Dermis blood vessel endothelial cell (primary cell): ENCODE data around the gene CABLES1. TPM values are rescaled to one million over a fixed set of nuclear protein-coding genes. Genes with fewer than 3 reads are reported as not detected.
A peak's percentile ranks its signal among the peaks of the same experiment; 100 is the strongest.
"Not testable (repeated sequence)": the region's sequence is repeated elsewhere in the genome, so short reads cannot be mapped to it uniquely, and the experiment has no call there.

Source experiments
- DNase-seq: peaks from one replicate; pipeline ENCODE4 v3.0.0; 2010
- total RNA-seq: library from RNA; depleted of rRNA; stranded (reverse); fragments of >200 nt; gene quantifications from 2 replicates; pipeline ENCODE4 v1.2.3, GENCODE V29; 2014

CABLES1 gene
- total RNA-seq, 1 donor from 2014 or later = 38.5 TPM

- DNase-seq = peak; percentile 66
Observed at GRCh38 chr18:23270986-23271680, 135.8 kb downstream of the CABLES1 start.

DNA sequence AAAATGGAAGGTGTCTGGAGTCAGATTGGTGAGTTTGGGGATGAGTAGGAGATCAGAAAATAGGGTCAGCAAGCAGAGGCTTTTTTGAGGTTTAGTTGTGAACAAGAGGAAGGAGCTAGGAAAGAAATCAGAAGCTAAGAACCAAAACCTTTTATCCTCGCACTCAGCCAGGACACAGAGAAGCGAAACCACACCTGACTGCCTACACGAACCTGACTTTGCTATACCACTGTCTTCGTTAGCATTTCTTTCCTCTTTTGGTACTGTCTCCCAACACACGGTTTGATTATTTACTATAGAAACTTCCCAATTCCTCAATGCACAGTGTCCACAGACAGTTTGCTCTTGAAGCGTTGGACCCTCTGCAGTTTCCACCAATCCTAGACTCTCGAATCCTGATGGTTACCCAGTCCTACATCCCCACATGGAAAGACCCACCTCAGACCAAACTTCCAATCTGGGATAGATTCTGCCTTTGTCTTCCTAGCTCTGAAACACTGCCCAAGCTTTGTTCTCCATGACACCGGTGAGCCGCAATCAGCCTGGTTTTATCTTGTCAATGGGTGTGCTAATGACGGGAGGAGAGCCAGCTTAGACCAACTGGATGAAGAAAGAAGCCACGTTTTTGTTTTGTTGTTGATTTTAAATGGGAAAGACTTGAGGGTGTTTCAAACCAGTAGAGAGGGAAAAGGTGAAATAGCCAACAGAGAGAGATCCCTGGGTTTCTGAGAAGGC is 137.4 kb downstream of the CABLES1 start:
- no peak for DNase-seq

DNA sequence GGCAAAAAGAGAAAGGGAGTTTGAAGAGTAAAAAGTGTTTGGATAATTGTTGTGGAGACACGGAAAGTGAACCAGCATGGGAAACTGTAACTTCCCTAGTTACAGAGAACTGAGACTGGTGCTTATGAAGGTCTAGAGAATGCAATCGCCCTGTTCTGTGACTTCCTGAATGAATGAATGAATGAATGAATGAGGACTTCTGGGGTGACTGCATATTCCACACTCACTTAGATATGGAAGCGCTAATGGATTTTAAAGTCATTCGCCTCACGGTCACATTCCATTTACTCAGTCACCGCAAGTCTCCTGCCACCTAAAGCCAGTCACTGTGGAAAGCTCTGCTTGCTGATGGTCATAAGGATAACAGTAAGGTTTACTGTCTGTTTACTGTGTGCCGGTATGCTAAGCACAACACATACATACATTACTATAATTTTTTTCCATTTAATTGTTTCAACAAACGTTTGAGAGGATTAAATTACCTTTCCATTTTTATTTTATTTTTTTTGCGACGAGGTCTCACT is 138.2 kb downstream of the CABLES1 start:
- no peak for DNase-seq

DNA sequence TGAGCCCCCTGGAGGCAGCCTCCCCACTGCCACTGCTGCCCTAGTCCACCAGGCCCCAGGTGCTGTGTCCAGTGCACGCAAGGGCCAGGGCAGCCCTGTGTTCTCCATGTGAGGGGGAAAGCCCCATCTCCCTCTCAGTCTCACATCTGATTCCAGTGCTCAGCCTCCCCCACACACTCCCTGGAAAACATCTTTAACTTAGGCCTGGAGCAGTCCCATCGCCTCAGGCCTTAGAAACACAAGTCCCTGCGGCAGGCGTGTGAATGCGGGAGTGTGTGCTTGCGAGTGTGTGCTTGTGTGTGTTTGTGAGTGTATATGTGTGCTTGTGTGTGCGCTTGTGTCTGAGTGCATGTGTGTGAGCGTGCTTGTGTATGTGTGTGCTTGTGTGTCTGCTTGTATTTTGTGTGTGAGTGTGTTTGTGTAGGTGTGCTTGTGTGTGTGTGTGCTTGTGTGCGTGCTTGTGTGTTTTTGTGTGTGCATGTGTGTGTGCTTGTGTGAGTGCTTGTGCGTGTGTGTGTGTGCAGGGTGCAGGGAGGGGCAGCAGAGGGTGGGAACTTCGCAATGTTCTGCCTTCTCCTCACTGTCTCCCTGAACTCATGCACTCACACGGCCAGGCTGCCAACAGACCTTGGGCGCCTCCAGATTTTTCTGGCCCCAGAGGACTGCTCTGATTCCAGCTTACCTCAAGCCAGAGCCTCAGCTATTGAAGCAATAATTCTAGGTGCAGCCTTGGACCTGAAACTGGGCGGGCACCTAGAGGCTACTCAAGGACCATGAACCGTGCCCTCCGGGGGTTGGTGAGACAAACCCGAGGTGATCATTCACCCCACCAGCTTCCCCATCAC is 139.6 kb downstream of the CABLES1 start:
- no peak for DNase-seq

DNA sequence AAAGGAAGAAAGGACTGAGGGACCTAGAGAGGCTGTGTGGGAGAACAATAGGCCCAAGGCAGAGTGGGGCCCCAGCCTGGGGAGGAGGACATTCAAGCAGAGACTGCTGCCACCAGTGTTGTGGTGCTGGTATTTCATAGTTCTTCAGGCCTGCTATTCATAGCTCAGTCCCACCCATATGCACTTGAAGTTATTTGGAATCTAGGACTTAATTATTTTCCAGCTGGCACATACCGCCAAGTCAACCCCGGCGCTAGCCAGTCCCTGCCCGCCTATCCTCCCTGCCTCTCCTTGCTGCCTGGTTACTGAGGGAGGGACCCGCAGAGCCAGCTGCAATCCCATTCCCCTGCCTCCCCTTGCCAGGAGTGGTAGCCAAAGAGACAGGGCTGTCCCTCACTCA is 141.2 kb downstream of the CABLES1 start:
- no peak for DNase-seq

DNA sequence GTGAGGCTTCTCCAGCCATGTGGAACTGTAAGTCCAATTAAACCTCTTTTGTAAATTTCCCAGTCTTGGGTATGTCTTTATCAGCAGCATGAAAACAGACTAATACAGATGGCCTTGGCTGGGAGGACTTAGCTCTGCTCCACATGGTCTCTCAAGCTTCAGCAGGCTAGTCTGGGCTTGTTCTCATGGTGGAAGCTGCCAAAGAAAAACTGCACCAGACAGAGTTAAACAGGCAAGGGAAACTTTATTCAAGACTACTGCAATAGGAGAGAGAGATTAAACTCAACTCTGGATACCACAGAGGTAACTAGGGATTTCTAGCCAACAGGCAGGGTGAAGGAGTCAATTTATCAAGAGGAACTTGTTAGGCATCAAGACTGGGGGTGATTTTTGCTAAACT is 142.1 kb downstream of the CABLES1 start:
- no peak for DNase-seq

DNA sequence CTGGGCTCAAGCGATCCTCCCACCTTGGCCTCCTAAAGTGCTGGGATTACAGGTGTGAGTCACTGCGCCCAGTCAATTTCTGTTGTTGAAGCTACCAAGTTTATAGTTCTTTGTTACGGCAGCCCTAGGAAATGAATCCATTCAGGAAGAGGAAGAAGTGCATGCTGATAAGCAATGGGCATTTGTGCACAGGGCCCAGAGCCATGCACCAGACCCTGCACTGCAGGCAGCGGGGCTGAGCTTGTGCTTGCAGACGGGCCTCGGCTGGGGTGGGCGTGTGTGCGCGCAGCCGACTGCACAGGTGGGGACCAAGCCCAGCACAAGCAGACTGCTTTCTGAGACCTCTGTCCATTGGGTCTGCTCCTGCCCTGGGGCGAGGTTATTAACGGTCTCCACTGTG is 144.6 kb downstream of the CABLES1 start:
- DNase-seq = peak; percentile 88

DNA sequence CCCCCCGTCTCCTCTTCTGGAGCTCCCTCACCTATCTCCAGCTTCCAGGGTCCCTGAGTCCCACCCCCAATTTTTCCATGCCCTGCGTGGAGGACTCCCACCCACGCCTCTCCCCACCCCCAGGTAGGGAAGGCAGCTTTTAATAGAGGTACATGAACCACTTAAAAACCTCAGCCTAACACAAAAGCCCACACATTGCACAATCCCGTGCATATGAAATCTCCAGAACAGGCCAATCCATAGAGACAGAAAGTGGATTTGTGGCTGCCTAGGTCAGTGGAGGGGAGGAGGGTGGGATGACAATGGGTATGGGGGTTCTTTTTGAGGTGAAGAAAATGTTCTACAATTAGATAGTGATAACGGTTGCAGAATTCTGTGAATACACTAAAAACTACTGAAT is 145.6 kb downstream of the CABLES1 start:
- no peak for DNase-seq

- peak; percentile 85 for DNase-seq
Observed at GRCh38 chr18:23281626-23282436, 146.5 kb downstream of the CABLES1 start.

DNA sequence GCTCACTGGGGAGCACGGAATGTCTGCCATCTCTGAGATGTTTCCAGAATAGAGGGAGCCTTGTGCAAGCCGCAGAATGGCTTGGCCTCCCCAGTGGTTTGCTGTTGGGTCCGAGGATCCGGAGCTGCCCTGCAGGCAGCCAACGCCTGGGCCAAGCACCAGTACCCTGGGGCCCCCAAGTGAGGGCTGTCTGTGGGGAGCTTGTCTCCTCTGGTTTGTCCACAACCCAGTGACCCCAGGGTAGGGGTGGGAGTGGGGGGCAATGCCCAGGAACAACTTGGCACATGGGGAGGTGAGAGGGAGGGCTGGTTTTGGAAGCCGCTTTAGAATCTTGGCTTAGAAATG is 147.1 kb downstream of the CABLES1 start:
- DNase-seq = no peak

DNA sequence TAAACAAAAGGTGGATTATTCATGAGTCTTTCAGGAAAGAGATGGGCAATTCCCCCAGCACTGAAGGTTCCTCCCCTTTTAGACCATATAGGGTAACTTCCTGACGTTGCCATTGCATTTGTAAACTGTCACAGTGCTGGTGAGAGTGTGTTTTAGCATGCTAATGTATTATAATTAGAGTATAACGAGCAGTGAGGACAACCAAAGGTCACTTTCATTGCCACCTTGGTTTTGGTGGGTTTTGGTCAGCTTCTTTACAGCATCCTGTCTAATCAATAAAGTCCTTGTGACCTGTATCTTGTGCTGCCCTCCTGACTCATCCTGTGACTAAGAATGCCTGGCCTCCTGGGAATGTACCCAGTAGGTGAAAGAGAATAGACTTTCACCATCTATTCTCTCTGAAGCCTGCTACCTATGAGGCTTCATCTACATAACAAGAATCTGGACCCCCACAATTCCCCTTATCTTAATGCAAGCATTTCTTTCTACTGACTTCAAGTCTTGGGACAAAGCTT is 148.7 kb downstream of the CABLES1 start:
- DNase-seq = peak; percentile 52

DNA sequence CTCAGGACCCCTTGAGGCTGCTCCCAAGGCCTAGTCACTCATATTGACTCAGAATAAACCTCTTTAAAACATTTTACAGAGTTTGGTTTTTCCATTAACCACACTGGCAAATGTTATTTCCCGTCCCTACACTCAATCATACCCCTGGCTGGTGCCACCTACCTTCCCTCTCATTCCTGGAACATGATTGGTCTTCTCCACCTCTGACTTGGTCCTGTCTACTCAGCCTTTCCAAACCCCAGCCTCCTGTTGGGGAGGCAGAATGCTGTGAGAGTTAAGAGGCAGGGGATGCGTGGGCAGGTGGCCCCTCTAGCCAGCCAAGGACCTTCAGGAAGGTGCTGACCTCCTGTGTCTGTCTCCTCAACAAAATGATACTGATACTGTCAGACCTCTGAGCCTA is 149.3 kb downstream of the CABLES1 start:
- DNase-seq = no peak

GRCh38 chr18:23285581-23285980 is 150.3 kb downstream of the CABLES1 start:
- DNase-seq = not testable (repeated sequence)

DNA sequence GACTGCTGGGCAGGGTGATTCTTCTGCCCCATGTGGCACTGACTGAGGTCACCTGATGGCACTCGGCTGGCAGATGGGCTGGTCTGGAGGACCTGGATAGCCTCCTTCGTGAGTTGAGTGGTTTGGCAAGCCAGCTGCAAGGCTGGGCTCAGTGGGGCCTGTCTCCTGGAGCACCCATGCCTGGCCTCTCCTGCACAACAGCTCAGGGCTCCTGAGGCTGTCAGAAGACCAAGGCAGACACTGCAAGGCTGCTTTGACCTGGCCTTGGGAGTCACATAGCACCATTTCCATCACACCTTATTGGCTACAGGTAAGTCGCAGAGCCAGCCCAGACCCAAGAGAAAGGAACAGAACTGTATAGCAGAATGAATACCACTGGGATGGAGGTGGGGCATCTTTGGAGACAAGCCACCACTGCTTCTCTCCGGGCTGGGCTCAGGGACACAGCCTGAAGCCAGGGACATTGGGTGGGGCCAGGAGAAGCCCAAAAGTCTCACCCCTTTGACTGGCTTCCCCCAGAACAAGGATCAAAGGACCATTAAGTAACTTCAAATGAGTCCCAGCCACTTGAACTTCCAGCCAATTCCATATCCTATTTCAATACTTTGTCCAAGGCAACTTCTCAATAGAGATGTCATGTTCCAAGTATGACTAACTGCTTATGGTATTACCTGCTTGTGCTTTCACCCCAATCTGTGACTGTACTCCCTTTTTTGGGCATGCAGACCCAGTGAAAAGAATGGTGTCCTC is 156.3 kb downstream of the CABLES1 start:
- DNase-seq = no peak

GRCh38 chr18:23300231-23300805 is 165.0 kb downstream of the CABLES1 start:
- DNase-seq = no peak

DNA sequence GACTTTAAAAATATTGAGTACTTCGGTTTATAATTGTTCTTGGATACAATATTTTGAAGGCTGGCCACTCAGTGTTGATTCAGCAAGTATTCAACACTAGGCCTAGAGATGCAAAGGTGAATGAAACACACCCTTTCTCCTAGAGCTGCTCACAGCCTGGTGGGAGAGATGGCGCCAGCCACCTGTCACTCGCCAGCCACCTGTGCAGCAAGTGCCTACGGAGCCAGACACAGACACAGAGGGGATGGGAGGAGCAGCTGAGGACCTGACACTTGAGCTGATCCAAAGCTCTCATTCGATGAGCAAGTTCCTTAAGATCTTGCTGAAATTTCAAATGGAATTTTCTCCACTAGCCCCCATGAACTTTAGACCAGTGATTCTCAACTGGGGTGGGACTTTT is 166.7 kb downstream of the CABLES1 start:
- DNase-seq = no peak

DNA sequence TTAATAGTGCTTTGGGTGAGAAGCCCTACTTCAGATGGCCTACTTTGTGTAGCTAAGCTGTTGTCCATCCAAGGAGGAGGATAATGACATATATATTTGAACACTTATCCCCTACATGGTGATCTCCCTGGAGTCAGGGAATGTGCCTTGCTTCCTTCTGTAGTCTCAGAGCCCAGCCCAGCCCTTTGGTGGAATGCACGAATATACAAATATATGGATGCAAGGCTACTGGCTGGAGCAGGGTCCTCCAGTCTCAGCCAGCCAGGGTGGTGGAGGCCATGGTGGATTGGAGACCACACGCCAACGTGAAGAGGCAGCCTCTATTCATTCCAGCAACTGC is 167.2 kb downstream of the CABLES1 start:
- no peak for DNase-seq

DNA sequence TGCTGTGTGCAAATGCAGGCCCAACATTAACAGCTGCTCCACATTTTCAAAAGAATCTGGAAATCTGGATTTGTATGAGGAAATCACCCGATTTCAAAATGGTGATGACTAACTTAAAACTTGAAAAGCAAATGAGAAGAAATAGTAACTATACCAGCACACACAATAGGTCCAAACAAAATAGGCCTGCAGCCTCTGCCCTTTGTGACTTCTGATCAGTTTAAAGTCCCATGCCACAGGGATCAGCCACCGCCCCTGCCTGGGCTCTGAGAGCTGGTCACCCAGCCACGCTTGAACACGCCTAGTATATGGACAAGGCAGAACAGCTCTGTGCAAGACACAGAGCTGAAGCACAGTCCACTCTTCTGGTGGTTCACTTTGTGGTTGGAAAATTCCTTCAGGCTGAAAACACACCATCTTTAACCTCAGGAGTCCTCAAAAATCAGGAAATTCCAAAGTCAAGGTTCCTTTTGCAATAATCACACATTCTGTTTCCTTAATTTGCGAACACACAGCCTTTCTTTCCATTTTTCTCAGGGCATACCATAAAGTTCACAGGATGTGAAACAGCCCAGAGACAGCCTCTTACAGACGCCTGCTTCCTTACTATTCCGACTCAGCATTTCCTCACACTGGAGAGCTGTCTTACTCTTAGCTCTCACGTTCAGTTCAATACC is 167.7 kb downstream of the CABLES1 start:
- DNase-seq = peak; percentile 98

GRCh38 chr18:23306822-23307221 is 171.5 kb downstream of the CABLES1 start:
- no peak for DNase-seq

DNA sequence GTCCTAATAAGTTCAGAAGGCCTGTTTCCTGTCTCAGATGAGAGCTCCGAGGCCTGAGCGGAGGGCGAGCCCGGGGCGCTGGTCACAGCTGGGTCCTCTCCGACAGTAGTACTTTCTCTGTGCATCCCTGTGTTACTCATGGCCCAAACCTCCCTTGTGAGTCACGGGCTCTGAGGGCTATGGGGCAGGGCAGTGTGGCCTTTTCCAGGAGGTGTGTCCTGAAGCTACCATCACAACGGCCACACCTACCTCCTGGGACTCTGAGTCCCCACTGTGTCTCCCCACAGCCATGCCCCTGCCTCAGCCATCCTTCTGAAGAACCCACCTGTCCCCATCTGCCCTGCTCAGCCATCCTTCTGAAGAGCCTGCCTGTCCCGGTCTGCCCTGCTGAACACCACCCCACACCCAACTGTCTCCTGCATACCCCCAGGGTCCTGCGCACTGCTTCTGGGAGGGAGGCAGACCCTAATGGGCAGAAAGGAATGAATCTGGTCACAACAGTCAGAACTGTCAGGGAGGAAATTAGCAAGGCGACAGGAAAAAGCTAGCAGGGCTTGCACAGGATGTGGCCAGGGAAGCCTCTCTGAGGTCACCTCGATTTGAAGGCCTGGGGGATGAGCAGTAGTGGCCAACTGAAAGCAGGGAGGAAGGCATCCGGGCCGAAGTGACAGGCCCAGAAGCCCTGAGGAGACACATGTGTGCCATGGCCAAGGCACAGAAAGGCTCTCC is 172.4 kb downstream of the CABLES1 start:
- peak; percentile 55 for DNase-seq
